ENCODE results near the gene NFKBIB. TPM values are rescaled to one million over a fixed set of nuclear protein-coding genes. Genes with fewer than 3 reads are reported as not detected.

Gene NFKBIB
- total and polyA plus RNA-seq, 8 donors, result 5.1 to 34.2 (median 7.0) TPM

DNA sequence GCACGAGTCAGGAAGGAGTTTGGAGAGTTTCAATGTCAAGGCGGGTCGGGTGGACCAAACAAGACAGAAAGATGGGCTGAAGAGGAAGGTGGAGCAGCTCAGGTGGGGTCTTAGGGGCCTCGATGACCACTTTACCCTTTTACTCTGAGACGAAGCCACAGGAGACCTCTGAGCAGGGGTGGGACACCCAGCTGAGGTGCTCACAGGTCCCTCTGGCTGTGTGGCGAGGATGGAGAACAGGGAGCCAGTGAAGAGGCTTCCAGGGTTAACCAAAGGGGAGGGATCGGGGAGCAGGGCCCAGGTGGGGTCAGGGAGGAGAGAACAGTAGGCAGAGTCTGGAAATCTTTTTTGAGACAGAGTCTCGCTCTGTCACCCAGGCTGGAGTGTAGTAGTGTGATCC is 14.2 kb downstream of the NFKBIB start:
- H3K27ac ChIP-seq, result no peak overlapping the region
- H3K9me3 ChIP-seq, result no peaks in the 10 kb centered on the region
- TF ChIP-seq, protein P1, sequence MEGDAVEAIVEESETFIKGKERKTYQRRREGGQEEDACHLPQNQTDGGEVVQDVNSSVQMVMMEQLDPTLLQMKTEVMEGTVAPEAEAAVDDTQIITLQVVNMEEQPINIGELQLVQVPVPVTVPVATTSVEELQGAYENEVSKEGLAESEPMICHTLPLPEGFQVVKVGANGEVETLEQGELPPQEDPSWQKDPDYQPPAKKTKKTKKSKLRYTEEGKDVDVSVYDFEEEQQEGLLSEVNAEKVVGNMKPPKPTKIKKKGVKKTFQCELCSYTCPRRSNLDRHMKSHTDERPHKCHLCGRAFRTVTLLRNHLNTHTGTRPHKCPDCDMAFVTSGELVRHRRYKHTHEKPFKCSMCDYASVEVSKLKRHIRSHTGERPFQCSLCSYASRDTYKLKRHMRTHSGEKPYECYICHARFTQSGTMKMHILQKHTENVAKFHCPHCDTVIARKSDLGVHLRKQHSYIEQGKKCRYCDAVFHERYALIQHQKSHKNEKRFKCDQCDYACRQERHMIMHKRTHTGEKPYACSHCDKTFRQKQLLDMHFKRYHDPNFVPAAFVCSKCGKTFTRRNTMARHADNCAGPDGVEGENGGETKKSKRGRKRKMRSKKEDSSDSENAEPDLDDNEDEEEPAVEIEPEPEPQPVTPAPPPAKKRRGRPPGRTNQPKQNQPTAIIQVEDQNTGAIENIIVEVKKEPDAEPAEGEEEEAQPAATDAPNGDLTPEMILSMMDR (IDR thresholded peaks at IDR 0.05), result no peak
- DNase-seq (peak in 1 of 4 donors; percentile 35), ATAC-seq (no peak)
- H3K4me3 ChIP-seq, result no peak overlapping the region
- intact Hi-C loops (cut with DNase I), result no loop called here
- H3K36me3 ChIP-seq, result peaks cover 0 to 14% of the 10 kb centered on the region in 2 donors
- peaks cover 0 to 18% of the 10 kb centered on the region in 2 donors for H3K27me3 ChIP-seq
- no peaks in the 10 kb centered on the region for H3K4me1 ChIP-seq

DNA sequence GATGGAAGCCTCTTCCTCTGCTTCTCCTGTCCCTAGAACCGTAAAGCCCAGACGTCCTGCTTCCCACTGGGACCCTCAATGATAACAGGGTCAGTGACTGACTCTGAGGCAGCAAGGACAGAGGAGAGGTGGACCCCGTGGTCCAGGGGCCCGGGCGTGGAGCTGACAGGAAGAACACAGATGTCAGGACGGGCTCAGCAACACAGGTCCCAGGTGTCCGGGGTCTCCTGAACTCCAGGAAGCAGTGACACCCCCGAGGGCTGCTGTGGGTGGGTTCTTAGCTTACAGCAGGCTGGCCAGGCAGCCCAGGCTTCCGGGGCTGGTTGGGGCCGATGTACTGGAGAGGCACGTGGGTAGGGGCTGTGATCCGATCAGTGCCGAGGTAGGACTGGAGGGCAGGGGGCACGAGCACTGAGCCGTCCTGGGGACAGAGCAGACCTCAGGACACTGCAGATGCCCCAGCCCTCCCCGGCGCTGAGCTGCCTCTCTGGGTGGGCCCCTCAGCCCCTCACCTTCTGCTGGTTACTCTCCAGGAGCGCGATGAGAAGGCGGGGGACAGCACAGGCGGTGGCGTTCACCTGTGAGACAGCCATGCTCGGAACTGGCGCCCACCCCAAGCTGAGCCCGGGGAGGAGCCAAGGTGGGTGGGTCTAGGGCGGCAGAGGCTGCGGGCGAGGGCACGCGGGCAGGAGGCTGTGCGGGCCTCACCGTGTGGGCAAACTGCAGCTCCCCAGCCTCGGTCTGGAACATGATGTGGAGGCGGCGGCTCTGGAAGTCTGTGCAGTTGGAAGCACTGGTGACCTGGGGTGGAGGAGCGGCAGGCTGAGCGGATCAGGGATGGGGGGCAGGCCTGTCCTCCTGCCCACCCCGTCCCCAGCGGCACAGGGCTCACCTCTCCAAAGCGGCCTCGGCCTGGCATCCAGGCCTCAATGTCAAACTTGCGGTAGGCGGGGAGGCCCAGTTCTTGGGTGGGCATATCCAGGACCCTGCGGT is 15.9 kb downstream of the NFKBIB start:
- Histone ChIP-seq H3K27me3 (peaks cover 0 to 18% of the 10 kb centered on the region in 2 donors), H3K4me1 (no peaks in the 10 kb centered on the region), H3K36me3 (peaks cover 0 to 9% of the 10 kb centered on the region in 2 donors), H3K27ac (no peak overlapping the region), H3K4me3 (no peak overlapping the region), H3K9me3 (no peaks in the 10 kb centered on the region)
- DNase-seq, result peak in 1 of 4 donors; percentile 71
- TF ChIP-seq, protein P1 (IDR thresholded peaks at IDR 0.05), result no peak
- intact Hi-C loops (cut with DNase I), result no loop called here
- no peak for ATAC-seq

GRCh38 chr19:38917516-38917915 is 17.7 kb downstream of the NFKBIB start:
- peaks cover 0 to under 1% of the 10 kb centered on the region in 2 donors for H3K27me3 ChIP-seq
- H3K4me3 ChIP-seq, result no peak overlapping the region
- H3K9me3 ChIP-seq, result no peaks in the 10 kb centered on the region
- H3K36me3 ChIP-seq, result peaks cover 0 to 24% of the 10 kb centered on the region in 2 donors
- TF ChIP-seq, protein P1 (IDR thresholded peaks at IDR 0.05), result no peak
- no peak overlapping the region for H3K27ac ChIP-seq
- H3K4me1 ChIP-seq, result no peaks in the 10 kb centered on the region
- DNase-seq (peak in 1 of 4 donors; percentile 34), ATAC-seq (no peak)
- intact Hi-C loops (cut with DNase I), result no loop called here

GRCh38 chr19:38917921-38918491 is 18.2 kb downstream of the NFKBIB start:
- H3K4me3 ChIP-seq, result no peak overlapping the region
- no peaks in the 10 kb centered on the region for H3K4me1 ChIP-seq
- H3K36me3 ChIP-seq, result peaks cover 0 to 26% of the 10 kb centered on the region in 2 donors
- intact Hi-C loops (cut with DNase I), result no loop called here
- H3K27ac ChIP-seq, result no peak overlapping the region
- no peak for ATAC-seq
- no peaks in the 10 kb centered on the region for H3K27me3 ChIP-seq
- DNase-seq, result no peak
- no peaks in the 10 kb centered on the region for H3K9me3 ChIP-seq
- TF ChIP-seq, protein P1 (IDR thresholded peaks at IDR 0.05), result no peak

DNA sequence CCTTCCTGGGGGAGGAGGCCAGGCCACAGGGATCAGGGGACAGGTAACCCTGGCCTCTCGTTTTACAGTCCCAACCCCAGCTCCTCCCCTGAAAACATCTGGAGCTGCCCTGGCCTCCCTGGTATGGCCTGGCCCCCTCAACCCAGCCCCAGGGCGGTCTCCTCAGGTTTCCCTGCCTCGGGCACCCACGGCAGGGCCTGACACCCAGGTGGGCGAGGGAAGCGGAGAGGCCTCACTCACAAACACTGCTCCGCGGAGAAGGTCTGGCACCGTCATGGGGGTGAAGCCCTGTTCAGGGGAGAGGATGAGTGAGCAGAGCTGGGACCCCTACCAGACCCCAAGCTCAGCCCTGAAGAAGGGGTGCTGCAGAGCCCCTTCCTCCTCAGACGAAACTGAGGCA is 18.8 kb downstream of the NFKBIB start:
- DNase-seq (no peak), ATAC-seq (no peak)
- H3K27ac ChIP-seq, result no peak overlapping the region
- no peaks in the 10 kb centered on the region for H3K27me3 ChIP-seq
- H3K4me3 ChIP-seq, result no peak overlapping the region
- TF ChIP-seq, protein P1 (IDR thresholded peaks at IDR 0.05), result no peak
- no peaks in the 10 kb centered on the region for H3K4me1 ChIP-seq
- no peaks in the 10 kb centered on the region for H3K9me3 ChIP-seq
- intact Hi-C loops (cut with DNase I), result no loop called here
- peaks cover 0 to 28% of the 10 kb centered on the region in 2 donors for H3K36me3 ChIP-seq

Data from left lung (tissue), 10 donors.